HG02610 (cell line): Measurements from ENCODE around the gene MRC2.
"Not testable (repeated sequence)": the region's sequence is repeated elsewhere in the genome, so short reads cannot be mapped to it uniquely, and the experiment has no call there.

Experiments
- ATAC-seq: cut with Tn5 transposase; IDR thresholded peaks from one replicate; pipeline ENCODE4 v1.9.1; 2021; ENCODE audit warnings: mild to moderate bottlenecking, moderate library complexity; ENCODE audit not compliant: unreplicated experiment

The MRC2 gene

GRCh38 chr17:62627219-62627903 is at the start of gene MRC2:
TSS of gene MRC2 (plus strand) at chr17:62627670. CDS start at chr17:62627803, 133 bp downstream.
- ATAC-seq = no peak

- ATAC-seq = no peak
Observed at GRCh38 chr17:62578757-62579487, 48.5 kb upstream of the MRC2 start.

- no peak for ATAC-seq
Observed at GRCh38 chr17:62580947-62581346, 46.5 kb upstream of the MRC2 start.

GRCh38 chr17:62581764-62582163 is 45.7 kb upstream of the MRC2 start:
- ATAC-seq = no peak

- ATAC-seq = no peak
Observed at GRCh38 chr17:62587554-62587953, 39.9 kb upstream of the MRC2 start.

- no peak for ATAC-seq
Observed at GRCh38 chr17:62588109-62588508, 39.4 kb upstream of the MRC2 start.

- no peak for ATAC-seq
Observed at GRCh38 chr17:62591333-62591732, 36.1 kb upstream of the MRC2 start.

- not testable (repeated sequence) for ATAC-seq
Observed at GRCh38 chr17:62591822-62592221, 35.6 kb upstream of the MRC2 start.

- no peak for ATAC-seq
Observed at GRCh38 chr17:62592341-62593099, 35.0 kb upstream of the MRC2 start.

- ATAC-seq = no peak
Observed at GRCh38 chr17:62595484-62595883, 32.0 kb upstream of the MRC2 start.

- ATAC-seq = no peak
Observed at GRCh38 chr17:62596662-62597061, 30.8 kb upstream of the MRC2 start.

GRCh38 chr17:62597150-62597549 is 30.3 kb upstream of the MRC2 start:
- no peak for ATAC-seq

- no peak for ATAC-seq
Observed at GRCh38 chr17:62597920-62598319, 29.6 kb upstream of the MRC2 start.

GRCh38 chr17:62599964-62600657 is 27.4 kb upstream of the MRC2 start:
- ATAC-seq = no peak

GRCh38 chr17:62600805-62601204 is 26.7 kb upstream of the MRC2 start:
- ATAC-seq = no peak

GRCh38 chr17:62601471-62601870 is 26.0 kb upstream of the MRC2 start:
- no peak for ATAC-seq

- ATAC-seq = not testable (repeated sequence)
Observed at GRCh38 chr17:62603783-62604182, 23.7 kb upstream of the MRC2 start.

- no peak for ATAC-seq
Observed at GRCh38 chr17:62605588-62605987, 21.9 kb upstream of the MRC2 start.

- ATAC-seq = no peak
Observed at GRCh38 chr17:62611292-62611691, 16.2 kb upstream of the MRC2 start.

- ATAC-seq = no peak
Observed at GRCh38 chr17:62611728-62612127, 15.7 kb upstream of the MRC2 start.

- ATAC-seq = not testable (repeated sequence)
Observed at GRCh38 chr17:62612289-62612688, 15.2 kb upstream of the MRC2 start.
